GF-D8 (cell line): ENCODE measurements around the gene TRAPPC12.

ENCODE experiments used
- DNase-seq: peaks from one replicate; lab custom pipeline; 2025; lab: John Stamatoyannopoulos, UW

The TRAPPC12 gene

DNA sequence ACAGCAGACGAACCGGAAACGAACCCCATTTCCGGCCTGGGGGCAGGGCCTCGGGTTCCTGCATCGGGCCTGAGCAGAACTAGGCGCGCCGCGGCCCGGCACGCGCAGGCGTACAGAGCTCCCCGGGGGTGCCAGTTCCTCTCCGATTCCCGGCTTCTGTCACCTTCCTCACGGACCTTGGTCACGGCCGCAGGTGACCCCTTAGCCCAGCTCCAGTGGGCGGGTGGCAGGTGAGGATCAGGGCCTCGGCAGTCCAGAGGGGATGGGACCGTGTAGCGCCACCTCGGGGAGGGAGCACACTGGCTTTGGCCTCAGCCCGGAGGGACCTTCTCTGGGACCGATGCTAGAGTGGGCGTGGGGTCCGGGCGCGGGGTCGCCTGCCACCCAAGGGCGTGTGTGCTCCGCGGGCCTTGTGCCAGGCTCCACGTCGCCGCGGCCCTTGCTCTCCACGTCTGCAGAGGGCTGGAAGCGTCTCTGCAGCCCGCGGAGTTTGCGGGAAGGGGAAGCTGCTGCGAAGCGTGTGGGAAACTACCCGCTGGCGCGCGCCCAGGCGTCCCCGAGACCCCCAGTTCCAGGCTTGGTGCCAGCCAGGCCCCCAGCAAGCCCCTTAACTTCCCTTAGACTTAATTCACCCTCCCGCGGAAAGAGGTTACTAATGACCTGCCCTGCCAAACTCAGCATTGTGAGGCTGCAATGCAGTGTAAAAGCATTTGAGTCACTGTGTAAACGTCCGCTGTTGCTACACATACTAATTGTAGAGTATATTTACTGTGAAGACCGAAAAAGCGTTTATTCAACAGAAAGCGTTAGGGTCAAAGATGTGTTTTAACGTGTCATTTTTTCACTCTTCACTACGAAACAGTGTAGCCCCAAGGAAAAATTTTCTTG lies at the start of gene TRAPPC12:
TSS of gene TRAPPC12 (plus strand) at position 48 of the 888 bp plus-strand sequence. CDS start 7,930 bp downstream, outside the sequence.
- DNase-seq = peak; percentile 67

DNA sequence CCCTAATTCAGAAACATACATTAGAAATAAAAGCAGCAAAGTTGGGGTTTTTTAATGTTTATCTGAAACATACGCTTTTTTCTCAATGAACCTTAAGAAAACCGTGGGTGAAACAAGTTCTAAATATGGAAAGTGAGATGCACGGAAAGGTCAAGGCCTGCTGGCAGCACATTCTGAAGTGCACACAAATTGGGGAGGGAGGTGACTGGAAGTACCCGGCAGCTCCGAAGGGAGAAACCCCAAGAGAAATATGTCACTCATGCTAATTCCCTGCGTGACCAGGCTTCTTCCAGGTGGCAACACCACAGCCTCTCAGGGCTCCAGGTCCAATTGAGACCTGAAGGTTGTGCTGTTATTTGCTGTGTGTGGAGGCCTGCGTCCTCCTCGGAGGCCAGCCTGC lies 47.4 kb upstream of the TRAPPC12 start:
- no peak for DNase-seq

DNA sequence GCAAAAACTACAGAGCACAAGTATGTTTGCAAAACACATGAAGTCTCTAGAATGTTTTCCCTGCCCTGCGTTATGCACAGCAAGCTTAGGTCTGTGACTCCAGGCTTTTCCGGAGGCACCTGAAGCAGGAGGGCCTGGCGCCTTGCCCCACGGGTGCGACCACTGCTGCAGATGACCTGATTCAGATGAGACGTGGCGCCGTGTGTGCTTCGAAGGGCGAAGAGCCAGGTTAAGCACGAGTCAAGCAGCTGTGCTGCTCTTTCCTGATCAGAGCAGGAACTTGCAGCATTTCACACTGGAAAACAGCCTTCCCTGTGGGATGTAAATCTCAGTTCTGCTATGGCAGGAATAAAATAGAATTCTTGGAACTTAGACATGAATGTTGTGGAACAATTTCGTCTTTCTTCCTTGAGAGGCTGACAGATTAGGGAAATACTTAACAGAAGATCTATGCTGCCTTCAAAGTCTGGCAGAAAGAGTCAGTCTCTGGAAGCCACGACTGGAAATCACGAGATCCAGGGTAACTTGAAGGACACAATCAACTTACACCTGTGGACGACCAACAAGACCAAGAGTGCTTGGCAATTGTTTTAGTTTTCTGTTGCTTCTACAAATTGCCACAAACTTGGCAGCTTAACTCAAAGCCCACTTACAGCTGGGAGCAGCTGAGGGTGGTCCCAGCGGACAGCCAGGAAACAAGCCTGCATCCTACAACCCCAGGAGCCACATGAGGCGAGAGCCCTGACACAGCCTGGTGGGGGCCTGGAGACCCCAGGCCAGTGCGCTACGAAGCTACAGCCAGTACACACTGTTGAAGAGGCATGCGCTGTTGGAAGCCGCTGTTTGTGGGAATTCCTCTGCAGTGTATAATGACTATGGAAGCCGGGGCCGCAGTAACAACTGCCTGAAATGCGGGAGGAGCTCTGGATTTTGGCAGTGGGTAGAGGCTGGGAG lies 44.8 kb upstream of the TRAPPC12 start:
- no peak for DNase-seq

DNA sequence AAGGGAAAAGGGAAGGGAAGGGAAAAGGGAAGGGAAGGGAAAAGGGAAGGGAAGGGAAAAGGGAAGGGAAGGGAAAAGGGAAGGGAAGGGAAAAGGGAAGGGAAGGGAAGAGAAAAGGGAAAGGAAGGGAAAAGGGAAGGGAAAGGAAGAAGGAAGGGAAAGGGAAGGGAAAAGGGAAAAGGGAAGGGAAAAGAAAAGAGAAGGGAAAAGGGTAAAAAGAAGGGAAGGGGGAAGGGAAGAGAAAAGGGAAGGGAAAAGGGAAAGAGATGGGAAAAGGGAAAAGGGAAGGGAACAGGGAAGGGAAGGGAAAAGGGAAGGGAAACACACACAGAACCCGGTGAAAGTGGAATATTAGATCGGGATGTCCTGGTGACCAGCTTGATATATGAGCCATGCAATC lies 42.6 kb upstream of the TRAPPC12 start:
- DNase-seq = no peak

DNA sequence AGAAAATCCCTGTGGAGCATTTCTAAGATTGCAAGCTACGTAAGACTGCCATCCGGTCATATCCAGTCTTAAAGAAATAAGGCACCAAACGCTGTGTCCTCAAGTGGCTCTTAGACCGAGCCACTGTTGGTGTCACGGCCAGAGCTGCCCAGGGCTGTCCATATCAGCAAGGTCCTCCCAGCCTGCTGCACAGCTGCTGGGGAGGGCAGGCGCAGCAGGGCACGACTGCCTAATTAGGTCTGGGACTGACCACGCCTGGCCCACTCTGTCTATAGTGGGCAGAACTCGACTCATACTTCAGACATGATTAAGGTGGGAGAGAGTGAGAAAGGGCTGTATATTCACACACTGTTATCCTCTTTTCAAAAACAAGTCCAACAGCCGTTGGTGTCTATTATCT lies 41.2 kb upstream of the TRAPPC12 start:
- no peak for DNase-seq

DNA sequence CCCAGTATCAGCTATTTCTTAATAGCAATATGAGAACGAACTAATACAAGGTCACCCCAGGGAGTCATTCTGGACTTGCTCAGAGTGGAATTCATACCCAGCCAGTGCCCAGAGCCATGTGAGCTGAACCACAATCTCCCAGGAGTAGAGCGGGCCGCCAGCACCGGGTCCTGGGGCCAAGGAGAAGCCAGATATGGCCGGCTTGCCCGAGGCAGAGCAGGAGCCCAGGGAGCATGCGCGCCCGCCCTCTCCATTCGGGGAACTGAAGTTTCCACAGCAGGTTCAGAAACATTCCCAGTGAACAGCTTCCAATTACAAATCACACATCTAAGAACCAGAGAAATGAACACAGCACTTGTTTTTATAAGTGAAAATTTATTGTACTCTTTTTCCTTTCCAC lies 39.4 kb upstream of the TRAPPC12 start:
- DNase-seq = no peak

DNA sequence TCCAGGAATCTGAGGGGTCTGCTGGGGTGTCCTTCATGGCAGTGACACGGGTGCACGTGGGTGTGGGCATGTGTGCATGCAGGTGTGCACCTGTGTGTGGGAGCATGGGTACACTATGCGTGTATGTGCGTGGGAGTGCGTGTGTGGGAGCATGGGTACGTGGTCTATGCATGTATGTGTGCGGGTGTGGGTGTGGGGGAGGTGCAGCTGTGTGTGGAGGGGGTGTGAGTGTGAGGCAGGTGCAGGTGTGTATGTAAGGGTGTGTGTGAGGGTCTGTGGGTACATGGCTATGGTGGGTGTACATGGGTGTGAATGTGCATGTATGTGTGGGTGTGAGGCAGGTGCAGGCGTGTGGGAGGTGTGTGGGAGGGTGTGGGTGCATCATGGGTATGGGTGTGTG lies 38.2 kb upstream of the TRAPPC12 start:
- no peak for DNase-seq

DNA sequence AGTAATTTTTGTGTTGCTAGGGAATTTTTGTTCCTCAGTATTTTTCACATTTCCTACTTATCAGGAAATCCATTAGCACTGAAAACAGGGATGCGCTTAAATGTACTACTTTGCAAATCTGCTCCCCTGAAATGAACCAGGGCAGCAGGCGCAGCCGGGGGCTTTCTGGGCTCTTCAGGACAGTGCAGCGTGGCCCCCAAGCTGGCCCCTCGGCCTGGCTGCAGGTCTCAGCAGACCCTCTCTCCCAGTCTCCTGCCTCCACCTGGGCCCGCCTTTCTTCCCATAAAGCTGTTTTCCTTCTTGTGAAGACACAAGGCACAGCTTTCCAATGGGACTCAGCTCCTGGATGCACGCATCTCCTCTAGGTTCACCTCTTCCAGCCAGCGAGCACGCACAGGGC lies 37.2 kb upstream of the TRAPPC12 start:
- no peak for DNase-seq

DNA sequence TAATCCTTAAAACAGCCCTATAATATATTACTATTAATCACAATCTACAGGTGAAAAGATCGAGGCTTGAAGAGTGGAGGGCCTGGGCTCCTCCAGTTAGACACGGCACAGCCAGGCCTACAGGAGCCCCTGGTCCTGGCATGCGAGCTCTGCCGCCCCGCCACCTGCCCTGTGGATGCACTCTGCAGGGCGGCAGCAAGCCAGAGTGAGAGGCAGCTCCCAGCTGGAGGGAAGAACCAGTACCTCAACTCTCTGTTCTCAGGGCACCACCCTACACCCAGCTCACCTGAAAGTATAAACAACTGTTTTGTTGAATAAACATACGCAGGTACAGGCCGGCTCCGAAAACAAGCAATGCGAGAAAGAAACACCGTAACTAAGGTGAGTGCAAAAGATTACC lies 36.5 kb upstream of the TRAPPC12 start:
- no peak for DNase-seq

DNA sequence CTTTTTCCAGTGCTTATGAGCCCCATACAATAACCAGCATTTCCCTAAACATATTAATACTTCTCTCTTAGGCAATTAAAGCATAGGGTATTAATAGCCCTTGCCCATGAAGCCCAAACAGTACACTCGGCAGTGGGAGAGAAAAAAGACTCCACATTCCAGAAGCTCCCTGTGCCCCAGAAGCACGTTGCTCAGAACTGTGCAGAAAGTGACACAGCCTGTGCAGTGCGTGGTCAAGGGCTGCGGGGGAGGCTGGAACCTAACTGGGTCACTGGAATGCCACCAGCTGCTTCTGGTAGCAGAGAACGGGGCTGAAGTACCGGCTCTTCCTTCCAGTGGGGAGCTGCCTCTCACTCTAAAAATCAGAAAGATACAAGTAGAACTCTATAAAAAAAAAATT lies 34.6 kb upstream of the TRAPPC12 start:
- no peak for DNase-seq

DNA sequence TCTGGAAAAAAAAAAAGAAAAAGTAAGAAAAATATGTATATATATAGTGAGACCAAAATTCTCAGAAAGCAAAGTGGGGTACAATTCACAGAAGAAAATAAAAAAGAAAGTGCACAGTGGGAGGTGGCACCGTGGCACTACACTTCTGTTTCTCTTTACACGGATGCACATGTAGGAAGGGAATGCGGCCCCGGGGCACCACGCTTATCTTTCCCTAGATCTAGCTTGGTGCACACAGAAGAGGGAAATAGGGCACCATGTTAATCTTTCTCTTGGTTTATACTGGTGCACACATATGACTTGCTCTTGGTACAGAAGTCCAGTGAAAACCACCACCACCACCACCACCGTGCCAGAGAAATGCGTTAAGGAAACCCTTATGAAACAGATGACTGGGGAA lies 33.9 kb upstream of the TRAPPC12 start:
- DNase-seq = no peak

DNA sequence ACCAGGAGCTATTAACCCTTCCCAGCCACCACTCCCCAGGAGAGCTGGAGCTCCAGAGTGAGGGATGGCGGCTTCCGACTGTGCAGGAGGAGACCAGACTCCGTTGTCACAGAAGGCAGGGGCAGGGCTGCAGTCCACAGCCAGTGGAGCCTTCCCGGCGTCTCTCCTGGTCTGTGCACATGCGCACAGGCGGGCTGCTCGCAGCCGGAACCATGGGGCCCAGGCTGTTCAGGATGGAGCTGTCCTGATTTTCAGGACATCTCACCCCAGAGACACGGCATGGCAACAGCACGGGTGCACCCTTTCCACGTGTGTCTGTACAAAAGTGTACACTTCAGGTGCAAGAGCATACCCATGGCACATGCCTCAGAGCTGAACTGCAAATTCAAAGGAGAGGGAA lies 30.7 kb upstream of the TRAPPC12 start:
- DNase-seq = no peak

DNA sequence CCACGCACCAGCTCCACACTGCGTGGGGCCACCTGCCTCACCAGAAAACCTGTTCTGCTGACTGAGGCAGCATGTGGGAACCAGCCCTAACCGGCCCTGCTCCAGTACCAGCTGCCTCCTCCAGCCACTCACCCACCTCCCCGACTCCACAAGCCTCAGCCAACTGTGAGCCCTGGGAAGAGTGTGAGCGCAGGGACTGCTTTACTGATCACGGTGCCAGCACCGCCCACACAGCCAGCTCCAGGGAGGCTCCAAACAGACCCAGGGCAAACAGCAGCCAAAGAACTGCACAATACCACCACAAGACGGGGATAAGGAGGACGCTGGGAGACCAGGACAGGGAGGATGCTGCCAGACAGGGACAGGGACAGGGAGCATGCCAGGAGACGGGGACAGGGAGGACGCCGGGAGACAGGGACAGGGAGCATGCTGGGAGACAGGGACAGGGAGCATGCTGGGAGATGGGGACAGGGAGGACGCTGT lies 30.2 kb upstream of the TRAPPC12 start:
- no peak for DNase-seq

DNA sequence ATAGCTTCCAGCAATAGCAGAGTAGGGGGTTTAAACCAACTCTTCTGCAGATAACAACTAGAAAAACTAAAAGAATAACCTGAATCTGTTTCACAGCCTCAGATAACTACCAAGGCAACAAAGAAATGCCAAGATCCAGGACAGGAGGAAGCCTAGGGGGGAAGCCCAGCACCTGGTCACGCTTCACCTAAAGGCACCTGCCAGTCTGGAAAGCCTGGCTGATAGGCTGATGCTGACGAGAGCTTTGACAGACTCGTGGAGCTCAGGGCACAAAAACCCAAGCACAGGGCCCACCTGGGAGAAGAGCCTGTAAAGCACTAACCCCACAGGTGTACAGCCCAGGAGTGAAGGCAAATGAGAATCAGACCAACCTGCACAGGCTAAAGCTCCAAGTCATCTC lies 24.5 kb upstream of the TRAPPC12 start:
- no peak for DNase-seq

DNA sequence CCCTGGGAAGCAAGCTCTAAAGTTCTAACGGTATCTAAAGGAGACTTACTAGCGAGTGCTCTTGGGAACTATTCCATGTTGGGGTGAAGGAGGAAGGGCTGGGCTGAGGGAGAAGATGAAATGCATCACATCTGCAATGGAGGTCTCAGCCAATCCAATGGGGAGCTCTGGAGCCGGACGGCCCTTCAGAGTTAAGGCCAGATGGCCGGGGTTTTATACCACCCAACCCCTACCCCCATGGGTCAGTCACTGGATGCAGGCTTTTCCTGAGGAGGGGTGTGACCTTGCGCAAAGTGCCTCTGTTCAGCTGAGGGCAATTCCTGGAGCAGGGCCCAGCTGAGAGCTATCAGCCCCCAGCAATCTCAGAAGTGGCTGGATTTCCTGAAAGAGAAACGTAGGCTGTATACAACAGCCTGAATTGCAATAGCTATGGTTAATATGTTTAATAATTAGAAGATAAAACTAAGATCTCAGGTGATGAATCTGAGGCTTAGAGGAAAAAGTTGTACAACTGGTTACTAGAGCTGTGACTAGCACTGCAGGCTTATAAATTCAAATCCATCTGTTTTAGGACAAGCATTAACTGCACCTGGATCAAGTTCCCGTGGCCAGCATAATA lies 23.4 kb upstream of the TRAPPC12 start:
- DNase-seq = no peak

DNA sequence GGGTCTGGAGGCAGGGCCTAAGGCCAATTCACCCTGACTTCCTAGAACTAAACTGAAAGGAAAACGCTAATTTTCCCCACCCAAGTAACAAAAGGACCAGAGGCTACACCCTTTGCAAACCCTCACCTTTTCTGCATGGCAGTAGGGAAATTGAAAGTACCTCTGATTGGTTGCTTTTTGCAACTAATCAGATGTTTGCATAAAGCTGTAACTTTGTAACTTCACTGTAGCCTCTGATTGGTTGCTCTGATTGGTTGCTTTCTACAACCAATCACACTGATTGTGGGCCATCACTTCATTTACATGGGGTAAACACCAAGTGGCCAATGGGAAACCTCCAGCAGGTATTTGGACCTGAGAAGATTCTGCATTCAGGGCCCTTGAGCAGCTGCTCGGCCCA lies 22.7 kb upstream of the TRAPPC12 start:
- no peak for DNase-seq

DNA sequence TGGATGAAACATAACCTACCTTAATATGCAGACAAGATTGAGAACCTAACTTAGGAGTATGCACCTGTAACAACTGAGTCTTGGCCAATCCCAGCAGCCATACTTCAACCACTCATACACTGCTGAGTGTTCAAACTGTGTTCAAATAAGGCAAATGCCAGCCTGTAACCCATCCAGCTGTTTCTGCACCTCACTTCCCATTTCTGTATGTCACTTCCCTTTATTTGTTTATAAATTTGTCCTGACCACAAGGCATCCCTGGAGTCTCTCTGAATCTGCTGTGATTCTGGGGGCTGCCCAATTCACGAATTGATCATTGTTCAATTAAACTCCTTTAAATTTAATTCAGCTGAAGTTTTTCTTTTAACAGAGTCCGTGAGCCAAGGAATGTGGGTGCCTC lies 22.0 kb upstream of the TRAPPC12 start:
- DNase-seq = peak; percentile 17

DNA sequence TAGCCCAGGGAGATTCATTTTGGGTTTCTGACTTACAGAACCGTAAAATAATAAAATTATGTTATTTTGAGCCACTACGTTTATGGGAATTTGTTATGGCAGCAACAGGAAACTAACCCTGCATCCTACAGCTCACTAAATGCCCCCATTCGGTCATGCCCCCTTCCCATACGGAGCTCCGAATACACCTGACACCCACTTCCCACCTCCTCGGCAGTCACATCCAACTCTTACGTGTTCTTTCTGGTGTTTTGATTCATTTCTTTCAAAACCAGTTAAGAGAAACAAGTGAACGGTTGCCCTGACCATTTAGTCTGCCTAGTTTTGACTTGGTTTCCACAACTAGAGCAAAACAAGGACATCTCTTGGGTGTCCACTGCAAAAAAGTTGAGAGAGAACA lies 21.6 kb upstream of the TRAPPC12 start:
- no peak for DNase-seq

DNA sequence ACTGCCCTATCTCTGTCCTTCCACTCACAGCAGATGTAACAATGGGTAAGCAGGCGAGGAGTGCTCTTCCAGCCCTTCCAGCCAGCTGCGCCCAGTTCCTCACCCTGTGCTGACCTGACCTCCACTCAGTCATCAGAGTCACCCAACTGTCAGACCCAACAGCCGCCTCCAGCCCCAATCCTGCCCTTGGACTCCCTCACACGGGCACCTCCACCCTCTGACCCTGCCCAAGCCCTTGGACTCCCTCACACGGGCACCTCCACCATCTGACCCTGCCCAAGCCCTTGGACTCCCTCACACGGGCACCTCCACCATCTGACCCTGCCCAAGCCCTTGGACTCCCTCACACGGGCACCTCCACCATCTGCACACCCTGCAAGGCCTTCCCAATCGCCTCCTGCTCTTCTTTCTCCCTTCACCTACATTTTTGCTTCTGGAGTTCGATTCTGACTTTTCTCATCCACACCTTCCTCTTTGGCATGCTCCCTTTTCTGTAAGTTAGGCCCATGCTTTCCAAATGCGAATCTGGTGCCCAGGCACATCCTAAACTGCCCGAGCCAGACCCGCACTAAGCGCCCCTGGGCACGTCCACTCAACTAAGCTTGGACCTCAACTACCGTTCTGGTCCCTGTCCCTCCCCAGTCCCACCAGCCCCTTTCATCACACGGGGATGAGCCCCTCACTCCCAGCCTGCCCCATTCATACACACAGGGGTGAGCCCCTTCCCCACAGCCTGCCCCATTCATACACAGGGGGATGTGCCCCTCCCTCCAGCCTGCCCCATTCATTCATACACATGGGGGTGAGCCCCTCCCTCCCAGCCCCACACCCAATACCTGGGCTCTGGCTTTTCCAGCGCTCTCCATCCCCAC lies 17.7 kb upstream of the TRAPPC12 start:
- no peak for DNase-seq

DNA sequence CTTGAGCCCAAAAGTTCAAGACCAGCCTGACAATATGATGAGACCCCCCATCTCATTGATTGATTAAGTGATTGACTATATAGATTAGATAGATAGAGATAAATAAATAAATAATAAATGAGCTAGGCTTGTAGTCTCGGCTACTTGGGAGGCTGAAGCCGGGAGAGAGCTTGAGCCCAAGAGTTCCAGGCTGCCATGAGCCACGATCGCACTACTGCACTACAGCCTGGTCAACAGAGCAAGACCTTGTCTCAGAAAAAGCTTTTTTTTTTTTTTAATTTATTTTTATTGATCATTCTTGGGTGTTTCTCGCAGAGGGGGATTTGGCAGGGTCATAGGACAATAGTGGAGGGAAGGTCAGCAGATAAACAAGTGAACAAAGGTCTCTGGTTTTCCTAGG lies 14.3 kb upstream of the TRAPPC12 start:
- DNase-seq = no peak

DNA sequence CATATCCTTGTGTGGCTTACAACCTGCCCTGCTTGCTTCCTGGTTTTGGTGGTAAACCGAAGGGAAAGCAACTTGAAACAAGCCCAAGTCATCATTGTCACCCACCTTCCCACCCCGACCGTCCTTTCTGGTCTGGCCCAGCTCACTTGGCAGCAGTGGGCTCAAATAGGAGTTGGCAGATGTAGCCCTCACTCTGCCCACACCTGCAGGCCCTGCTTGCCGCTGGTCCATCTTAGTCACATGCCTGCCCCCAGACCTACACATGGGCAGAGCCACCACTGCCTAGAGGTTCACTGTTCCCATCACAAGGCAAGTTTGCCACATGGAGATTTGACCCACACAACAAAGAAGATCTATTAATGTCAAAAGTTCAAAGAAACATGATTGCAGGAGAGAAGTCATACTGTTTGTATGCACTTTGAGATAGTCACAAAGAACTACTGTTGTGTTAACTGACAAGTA lies 11.2 kb upstream of the TRAPPC12 start:
- DNase-seq = no peak
